Dedifferentiated amniotic fluid mesenchymal stem cell (primary cell): ENCODE data around the gene MRPL17.

Experiments
- DNase-seq: peaks from one replicate; pipeline ENCODE4 v3.0.0-alpha.2; 2016; ENCODE audit errors: extremely low spot score

MRPL17 gene

DNA sequence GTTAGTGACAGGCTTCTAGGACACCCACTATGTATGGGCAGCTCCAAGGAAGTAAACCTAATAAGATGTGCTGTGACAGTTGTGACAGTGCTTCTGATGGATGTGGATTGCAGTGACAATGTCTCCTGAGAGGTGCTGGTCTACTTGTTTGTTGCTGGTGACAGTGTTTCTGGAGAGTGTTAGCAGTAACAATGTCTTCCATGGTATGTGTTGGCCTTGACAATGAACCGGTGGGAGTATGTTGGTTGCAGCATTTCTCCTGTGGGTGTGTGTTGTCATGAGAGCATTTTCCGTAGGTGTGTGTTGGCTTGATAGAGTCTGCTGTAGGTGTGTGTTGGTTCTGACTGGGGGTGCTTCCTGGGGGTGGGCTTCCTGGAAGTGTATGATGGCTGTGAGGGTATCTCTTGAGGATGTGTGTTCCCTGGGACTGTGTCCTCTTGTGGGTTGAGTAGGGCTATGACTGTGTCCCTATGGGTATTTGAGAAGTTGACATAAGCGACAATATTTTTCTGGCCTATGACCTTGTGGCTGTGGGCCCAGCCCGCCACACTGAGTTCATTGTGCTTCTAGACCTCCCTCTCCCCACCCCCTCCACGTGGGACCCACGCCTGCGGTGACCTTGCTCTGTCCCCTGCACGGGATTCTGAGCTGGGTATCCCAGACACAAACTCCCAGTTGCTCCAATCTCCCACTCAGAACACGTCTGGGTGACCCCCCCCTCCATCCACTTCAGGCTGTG, 28.7 kb downstream of the MRPL17 start:
- DNase-seq = no peak

- no peak for DNase-seq
Observed at GRCh38 chr11:6653656-6654055, 29.5 kb downstream of the MRPL17 start.

DNA sequence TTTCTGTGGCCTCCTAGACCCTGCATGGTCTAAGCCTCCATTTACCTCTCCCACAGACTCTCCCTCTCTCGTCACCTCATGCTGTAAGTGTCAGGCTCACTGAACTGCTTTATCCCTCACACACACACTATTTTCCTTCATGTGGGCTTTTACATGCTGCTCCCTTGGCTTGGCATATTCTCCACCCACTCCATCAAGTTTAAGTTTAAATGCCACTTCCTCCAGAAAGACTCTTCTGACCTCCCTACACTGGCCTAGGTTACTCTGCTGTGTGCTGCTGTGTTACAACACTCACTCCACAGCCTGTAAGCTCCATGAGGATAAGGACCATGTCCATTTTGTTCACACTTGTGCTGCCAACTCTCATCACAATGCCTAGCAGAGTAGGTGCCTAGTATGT, 30.0 kb downstream of the MRPL17 start:
- no peak for DNase-seq

DNA sequence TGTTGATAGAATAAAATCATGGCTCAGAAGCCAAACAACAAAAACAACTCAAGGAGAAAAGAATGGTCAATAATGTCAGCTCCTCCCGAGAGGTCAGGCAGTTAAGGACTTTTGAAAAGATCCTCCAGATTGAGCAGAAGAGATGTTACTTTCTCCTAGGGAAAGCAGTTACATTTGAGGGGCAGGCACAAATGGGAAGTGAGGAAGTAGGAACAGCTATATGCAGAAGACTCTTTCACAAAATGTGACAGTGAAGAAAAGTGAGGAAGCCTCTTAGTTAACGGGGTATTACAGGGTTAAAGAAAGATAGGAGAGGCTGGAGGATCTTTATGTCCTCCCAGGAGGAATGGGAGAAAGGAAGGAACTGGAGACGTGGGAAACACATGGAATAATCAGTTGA, 31.0 kb downstream of the MRPL17 start:
- DNase-seq = no peak

- DNase-seq = no peak
Observed at GRCh38 chr11:6650980-6651379, 32.2 kb downstream of the MRPL17 start.

DNA sequence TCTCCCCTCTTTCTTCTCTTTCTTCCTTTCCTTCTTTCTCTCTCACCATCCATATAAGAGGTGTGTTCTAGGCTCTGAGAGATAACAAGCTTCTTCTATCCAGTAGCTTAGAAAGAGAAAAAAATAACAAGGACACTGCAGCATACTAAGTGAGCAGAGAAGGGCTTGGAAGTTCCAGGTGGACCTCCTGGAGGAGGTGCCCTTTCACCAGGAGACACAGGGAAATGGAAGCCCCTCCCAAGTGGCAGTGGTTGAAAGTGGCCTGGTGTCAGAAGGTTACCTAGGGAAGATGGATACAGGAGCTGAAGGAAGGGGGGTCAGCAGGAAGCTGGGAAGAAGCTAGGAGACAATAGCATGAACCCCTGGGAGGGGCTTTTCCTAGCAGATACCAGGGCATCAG, 33.0 kb downstream of the MRPL17 start:
- DNase-seq = no peak

- DNase-seq = no peak
Observed at GRCh38 chr11:6648501-6648900, 34.6 kb downstream of the MRPL17 start.

DNA sequence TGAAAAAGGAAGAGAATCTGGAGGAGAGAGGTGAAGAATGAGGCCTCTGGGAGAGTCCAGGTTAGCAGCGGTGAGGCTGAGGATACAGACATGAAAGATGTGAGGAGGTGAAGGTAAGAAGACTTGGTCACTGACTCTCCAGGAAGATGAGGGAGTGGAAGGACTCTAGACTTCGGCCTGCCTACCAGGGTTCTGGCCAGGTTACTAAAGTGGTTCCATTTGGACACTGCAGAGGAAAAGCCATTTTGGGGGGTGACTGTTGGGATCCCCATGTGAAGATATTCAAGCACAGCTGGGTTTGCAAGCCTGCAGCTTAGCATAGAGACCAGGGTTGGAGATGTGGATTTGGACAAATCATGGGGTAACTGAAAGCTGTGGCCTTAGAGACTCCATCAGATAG, 35.3 kb downstream of the MRPL17 start:
- no peak for DNase-seq

- no peak for DNase-seq
Observed at GRCh38 chr11:6646918-6647679, 36.0 kb downstream of the MRPL17 start.

DNA sequence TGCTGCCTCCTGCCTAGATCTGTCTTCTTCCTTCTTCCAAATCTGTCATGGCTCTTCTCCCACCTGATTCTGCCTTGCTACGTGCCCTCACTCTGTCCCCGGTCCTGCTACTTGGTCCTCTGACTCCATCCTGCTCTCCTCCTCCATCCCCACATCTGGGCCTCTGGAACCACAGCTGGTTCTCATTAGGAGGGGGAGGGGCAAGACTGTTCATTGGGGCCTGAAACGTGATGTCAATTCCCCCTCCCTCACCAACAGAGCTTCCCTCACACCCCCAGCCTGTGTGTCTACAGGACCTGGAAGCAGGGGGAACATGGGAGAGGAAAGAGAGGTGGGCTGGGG, 36.6 kb downstream of the MRPL17 start:
- DNase-seq = peak; percentile 31

- DNase-seq = no peak
Observed at GRCh38 chr11:6646071-6646470, 37.1 kb downstream of the MRPL17 start.

GRCh38 chr11:6642957-6643356, 40.2 kb downstream of the MRPL17 start:
- no peak for DNase-seq

- no peak for DNase-seq
Observed at GRCh38 chr11:6640985-6641701, 42.0 kb downstream of the MRPL17 start.

DNA sequence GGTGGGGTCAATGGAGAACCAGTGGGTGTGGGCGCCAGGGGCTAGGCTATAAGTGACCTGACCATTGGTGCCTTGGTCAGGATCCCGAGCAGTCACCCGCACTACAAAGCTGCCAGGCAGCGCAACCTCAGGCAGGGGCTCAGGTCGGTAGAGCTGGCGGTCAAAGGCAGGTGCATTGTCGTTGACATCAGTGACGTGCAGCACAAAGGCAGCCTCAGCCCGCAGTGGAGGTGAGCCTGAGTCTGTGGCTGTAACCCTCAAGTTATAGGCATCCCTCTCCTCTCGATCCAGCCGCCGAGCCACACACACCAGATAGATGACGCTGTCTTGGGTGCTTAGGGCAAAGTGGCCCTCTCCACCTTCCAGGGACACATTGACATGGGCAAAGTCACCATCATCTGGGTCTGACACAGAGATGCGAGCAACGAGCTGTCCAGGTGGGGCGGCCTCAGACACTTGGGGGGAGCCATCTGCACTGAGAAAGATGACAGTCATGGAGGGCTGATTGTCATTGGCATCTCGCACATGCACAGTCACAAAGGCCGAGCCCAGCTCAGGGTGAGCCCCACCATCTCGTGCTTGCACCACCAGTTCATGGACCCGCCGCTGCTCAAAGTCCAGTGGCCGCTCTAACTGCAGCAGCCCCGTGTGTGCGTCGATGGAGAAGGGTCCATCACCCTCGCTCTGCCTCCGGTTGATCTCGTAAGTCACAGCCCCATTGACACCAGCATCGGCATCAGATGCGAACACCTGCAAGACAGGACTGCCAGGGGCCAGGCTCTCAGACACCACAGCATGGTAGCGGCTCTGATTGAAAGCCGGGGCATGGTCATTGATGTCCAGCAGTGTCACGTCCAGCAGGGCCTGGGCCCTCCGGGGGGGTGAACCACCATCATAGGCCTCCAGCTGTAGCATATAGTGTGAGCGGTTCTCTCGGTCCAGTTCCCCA, 42.8 kb downstream of the MRPL17 start:
- DNase-seq = no peak

DNA sequence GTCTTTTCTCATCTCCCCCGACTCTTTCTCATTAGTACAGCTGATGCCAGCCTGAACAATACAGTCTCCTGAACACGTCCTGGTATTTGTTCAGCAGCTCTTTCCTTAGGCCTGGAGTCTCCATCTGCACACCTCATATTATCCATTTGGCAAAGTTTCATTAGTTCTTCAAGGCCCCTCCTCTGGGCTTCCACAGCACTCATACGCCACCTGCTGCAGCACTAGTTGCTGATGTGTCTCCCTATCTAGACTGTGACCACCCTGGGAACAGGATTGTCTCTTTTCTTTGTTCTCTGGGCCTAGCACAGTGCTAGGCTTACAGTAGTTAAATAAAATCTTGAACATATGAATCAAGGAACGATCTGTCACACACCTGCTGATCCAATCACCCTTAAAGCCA, 44.7 kb downstream of the MRPL17 start:
- DNase-seq = no peak

GRCh38 chr11:6637871-6638270, 45.3 kb downstream of the MRPL17 start:
- DNase-seq = peak; percentile 68

GRCh38 chr11:6636480-6636879, 46.7 kb downstream of the MRPL17 start:
- no peak for DNase-seq

DNA sequence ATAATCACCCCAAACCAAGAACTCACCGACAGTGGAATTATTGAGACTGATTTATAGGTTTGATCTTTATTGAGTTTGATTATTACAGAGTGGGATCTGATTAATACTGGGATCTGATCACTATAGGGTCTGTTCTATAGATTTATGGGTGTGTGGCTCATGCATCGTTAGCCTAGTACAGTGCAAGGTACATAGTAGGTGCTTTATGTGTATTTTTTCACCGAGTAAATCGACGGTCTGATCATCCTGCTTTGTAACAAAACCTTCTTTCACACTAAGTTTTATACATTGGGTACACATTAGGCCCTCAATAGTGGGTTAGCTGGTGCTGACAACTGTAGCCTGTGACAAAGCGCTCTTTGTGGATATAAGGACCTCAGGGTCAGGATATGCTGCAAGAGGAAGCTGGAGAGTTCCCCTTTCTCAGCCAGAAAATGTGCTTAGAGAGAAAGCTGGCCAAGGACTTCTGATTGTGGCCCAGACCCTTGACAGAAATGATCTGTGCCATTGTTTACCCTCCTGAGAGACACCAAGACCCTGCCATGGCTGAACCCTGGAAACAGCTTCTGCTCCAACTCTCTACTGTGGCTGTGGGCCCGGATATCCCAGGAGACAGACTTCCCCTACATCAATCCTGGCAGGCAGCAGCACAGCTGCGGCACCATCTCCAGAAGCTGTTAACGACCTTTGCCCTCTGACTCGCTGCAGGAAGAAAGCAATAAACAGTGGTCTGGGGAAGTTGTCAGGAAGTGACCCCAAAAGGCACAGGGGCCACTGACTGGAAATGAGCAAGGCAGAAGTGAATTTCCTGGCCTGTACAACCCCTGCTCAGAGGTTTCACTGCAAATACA, 47.8 kb downstream of the MRPL17 start:
- no peak for DNase-seq

- no peak for DNase-seq
Observed at GRCh38 chr11:6634534-6634933, 48.6 kb downstream of the MRPL17 start.
